Measurements from ENCODE around the gene HIPK3. TPM values are rescaled to one million over a fixed set of nuclear protein-coding genes. Genes with fewer than 3 reads are reported as not detected.
"Not testable (repeated sequence)": the region's sequence is repeated elsewhere in the genome, so short reads cannot be mapped to it uniquely, and the experiment has no call there.

The HIPK3 gene
- total RNA-seq, 1 donor from 2014 or later = 41.9 TPM

DNA sequence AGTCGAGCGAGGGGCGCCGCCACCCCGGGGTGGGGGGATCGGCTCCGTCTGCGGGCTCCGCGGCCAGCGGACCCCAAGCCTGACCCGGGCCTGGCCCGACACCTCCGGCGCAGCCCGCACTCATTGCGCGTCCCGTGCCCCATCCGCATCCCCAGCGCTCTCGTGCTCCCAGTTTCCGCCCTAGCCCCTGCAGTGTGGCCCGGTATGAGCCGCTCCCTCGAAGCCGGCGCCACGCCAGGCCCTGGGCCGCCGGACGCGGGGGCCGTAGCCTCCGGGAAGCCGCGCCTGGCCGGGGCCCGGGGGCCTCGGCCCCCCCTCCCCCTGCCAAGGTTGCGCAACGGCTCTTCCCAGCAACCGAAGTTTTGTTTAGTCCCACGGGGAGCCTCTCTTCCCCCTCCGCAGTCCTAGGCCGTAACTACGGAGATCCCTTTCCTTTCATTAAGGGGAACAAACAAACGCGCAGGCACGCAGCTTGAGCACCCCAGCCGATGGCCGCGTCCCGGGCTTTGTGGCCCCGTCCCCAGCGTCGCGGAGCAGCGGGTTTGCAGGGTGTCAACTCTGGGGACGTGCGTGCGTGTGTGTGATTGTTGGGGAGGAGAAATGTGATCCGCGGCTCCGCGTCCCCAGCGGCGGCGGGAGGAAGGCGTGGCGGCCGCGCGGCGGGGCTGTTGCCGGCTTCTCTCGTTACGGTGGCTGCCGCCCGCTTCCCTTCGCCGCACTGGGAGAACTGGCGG lies 883 bp downstream of the HIPK3 start:
- intact Hi-C loops (cut with micrococcal nuclease) = loop anchor here (1.0 to 5.0 kb wide), 13 partner anchors 31 to 1751 kb away; partner anchors contain the start of genes C11orf91, CAPRIN1, CSTF3 and DEPDC7

DNA sequence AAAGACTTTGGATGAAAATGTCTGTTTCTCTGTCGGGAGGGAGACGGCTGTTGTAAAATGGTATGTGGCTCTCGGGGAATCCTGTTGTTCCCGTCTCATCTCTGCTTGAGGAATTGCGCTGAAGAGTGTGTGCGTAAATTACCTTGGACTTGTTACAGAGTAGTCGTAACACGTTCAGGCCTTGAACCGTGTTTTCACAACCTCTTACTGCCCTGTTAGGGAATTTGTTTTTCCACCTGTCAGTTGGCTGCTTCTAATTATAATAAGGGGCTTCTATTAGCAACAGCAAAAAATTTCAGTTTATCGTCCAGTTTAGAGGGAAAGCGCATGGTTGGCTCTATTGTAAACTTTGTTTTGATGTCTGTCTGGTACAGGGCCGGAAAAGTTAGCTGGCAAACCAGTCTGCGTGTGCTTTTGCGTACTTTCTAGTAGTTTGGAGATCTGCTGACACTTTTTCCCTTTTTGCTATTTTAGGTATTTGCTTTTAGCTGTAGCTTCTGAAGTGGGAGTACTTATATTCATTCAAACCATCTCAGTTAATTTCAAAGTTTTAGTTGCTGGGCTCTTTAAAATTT lies 1.5 kb downstream of the HIPK3 start:
- intact Hi-C loops (cut with micrococcal nuclease) = loop anchor here (1.0 to 5.0 kb wide), 10 partner anchors 30 to 1751 kb away; partner anchors contain the start of genes CAPRIN1, CSTF3, DEPDC7 and EIF3M

DNA sequence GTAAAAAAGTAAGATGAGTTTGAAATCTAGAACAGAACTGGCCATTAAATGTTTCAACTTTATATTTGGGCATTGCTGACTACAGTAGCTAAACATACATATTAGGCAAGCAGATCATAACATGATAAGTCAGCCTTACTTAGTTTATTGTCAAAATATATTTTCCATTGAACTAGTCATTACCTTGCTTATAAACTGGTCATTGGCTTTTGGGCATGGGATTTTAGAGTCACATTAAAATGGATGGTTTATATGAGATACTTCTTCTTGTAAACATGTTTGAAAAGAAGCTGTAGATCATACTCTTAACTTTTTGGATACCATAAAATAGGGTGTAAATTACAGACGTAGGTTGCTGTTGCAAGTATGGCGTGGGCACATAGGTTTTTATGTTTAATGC lies 2.7 kb downstream of the HIPK3 start:
- intact Hi-C loops (cut with micrococcal nuclease) = loop anchor here (2.0 to 5.0 kb wide), 7 partner anchors 29 to 1753 kb away; partner anchors contain the start of genes CAPRIN1, DEPDC7, EIF3M and ELP4

DNA sequence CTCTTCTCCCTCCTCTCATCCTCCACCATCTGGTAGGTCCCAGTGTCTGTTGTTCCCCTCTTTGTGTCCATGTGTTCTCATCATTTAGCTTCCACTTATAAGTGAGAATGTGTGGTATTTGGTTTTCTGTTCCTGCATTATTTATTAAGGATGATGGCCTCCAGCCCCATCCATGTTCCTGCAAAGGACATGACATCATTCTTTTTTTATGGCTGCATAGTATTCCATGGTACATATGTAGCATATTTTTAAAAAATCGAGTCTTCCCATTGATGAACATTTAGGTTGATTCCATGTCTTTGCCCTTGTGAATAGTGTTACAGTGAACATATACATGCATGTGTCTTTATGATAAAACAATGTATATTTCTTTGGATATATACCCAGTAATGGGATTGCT lies 4.2 kb downstream of the HIPK3 start:
- intact Hi-C loops (cut with micrococcal nuclease) = not testable (repeated sequence)

GRCh38 chr11:33262011-33262645 lies 4.9 kb downstream of the HIPK3 start:
- intact Hi-C loops (cut with micrococcal nuclease) = no loop called here

DNA sequence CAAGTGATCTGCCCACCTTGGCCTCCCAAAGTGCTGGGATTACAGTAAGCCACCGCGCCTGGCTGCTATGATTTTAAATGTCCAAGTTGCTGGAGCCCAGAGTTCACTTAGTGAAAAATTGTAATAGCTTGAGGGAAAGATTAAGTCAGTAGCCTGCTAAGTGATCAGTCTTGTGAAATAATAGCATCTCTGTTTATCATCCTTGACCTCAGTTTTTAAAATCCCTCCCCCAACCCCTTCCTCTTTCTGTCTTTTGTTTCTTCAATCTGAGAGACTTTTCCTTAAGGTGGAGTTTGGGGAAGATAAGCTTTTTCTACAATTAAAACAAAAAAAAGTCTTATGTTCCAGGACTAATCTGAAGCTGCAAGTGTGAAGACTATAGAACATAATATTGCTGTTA lies 6.4 kb downstream of the HIPK3 start:
- intact Hi-C loops (cut with micrococcal nuclease) = no loop called here

DNA sequence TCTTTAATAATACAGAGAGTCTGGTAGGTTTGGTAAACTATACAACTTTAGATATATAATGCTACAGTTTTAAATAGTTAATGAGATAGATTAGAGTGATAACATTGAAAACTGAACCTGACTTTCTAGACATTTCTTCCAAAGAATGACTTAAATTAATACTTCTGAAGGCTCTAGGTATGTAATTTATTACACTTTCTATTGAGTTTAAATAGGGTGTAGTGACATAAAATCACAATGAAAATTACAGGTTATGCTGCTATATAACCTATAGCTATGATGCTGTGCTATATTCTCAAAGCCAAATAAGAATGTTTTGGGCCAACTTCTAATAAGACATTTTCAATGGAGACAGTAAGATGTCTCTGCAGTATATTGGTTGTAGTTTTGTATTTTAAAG lies 7.7 kb downstream of the HIPK3 start:
- intact Hi-C loops (cut with micrococcal nuclease) = no loop called here

GRCh38 chr11:33266393-33267215 lies 9.4 kb downstream of the HIPK3 start:
- intact Hi-C loops (cut with micrococcal nuclease) = no loop called here

DNA sequence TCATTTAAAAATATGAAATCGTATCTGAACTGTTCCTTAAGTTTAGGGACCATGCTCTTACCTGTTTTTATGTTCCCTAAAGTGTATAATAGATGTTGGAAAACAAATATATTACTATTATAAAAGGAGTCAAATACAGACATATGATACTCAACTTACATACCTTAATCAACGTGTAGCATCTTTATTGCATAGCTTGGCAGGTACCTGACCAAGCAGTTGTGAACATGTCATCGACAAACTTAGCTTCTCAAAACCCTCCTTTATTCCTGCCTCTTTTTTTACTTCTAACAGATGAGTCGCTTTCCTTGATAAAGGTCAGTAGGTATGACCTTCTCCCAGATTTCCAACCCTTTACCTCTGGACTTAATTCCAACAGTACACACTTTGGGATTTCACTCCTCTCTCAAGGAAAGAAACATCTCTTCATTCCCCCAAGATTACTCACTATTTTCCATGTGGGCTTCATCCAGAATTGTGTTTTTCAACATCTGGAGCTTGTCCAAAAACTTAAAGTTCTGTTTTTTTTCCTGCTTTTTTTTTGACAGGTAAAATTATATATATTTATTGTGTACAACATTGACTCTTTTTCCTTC lies 11.9 kb downstream of the HIPK3 start:
- intact Hi-C loops (cut with micrococcal nuclease) = no loop called here

DNA sequence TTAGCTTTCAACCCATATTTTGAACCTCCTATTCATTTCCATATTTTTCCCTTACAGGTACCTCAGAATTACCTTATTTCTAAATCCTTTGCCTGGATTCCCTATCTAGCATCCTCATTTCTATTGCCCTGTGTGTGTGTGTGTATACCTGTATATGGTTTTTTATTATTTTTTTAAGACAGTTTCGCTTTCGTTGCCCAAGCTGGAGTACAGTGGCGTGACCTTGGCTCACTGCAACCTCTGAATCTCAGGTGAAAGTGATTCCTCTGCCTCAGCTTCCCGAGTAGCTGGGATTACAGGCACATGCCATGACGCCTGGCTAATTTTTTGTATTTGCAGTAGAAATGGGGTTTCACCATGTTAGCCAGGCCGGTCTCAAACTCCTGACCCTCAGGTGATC lies 12.6 kb downstream of the HIPK3 start:
- intact Hi-C loops (cut with micrococcal nuclease) = no loop called here

DNA sequence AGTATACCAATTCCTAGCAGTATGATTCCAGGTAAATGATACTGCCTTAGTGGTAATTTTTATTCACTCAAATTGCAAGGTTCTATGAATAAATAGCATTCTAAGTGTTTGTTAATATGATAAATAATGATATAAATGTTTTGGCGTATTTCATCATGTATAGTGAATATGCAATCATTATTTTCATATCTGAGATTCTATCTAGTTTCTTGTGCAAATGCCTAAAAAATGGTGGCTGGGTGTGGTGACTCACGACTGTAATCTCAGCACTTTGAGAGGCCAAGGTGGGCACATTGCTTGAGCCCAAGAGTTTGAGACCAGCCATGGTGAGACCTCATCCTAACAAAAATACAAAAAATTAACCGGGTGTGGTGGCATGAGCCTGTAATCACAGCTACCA lies 13.9 kb downstream of the HIPK3 start:
- intact Hi-C loops (cut with micrococcal nuclease) = no loop called here

- intact Hi-C loops (cut with micrococcal nuclease) = no loop called here
Observed at GRCh38 chr11:33272338-33273107, 15.3 kb downstream of the HIPK3 start.

DNA sequence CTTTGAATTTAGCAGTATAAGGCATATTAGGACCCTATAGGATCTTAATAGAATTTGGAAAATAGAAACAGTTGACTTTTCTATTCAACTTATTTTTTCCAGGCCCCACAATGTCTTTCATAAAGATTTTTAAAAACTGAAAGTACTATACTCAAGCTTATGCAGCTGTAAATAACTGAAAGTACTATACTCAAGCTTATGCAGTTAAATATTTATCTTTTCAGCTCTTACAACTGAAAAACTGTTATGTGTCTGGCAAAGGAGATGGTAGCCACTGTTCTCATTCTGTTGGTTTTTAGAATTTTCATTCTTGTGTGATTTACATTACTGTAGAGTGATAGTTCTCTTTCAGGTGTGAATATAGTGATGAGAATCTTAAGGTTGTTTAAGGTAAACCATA lies 16.5 kb downstream of the HIPK3 start:
- intact Hi-C loops (cut with micrococcal nuclease) = no loop called here

- intact Hi-C loops (cut with micrococcal nuclease) = no loop called here
Observed at GRCh38 chr11:33280411-33280810, 23.2 kb downstream of the HIPK3 start.

GRCh38 chr11:33281758-33282157 lies 24.6 kb downstream of the HIPK3 start:
- intact Hi-C loops (cut with micrococcal nuclease) = no loop called here

GRCh38 chr11:33284818-33285217 lies 27.6 kb downstream of the HIPK3 start:
- intact Hi-C loops (cut with micrococcal nuclease) = no loop called here

DNA sequence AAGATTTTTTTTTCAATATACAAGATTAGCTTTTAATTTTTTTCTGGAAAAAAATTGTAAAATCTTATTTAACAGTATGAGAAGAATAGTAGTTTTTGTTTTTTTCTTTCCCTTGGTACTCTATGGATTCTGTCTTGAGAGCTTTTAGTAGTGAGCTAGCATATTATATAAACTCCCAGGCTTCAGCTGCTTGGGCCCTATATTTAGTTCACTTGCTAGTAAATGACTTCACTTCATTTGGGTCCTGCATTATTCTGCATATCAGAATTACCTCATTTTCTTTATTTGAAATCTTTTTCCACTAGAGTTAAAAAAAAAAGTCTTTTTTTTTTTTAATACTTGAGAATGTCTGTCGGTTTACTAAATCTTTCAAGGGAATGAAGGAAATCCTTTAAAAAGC lies 33.1 kb downstream of the HIPK3 start:
- intact Hi-C loops (cut with micrococcal nuclease) = no loop called here

GRCh38 chr11:33291004-33291777 lies 34.0 kb downstream of the HIPK3 start:
- intact Hi-C loops (cut with micrococcal nuclease) = no loop called here

DNA sequence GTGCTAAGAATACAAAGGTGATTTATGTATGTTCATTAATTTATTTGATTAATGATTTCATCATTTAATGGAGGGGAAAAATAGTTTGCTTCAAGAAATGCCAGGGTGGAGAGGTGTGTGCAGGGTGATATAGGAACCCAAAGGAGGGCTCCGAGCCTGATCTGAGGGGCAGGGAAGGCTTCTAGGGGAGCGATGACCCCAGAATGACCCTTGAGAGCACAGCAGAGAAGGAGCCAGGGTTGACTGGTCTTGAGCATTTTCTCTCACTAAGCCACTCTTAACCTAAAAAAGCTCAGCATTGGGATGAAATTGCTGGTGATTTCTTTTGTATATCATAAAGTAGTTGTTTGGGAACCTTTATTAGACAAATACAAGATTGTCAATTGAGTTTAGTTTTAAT lies 35.1 kb downstream of the HIPK3 start:
- intact Hi-C loops (cut with micrococcal nuclease) = no loop called here

- intact Hi-C loops (cut with micrococcal nuclease) = no loop called here
Observed at GRCh38 chr11:33294224-33294623, 37.0 kb downstream of the HIPK3 start.
